Breast epithelium (tissue), 4 donors: ENCODE results near the gene TOX3. TPM values are rescaled to one million over a fixed set of nuclear protein-coding genes. Genes with fewer than 3 reads are reported as not detected.

Experiments
- DNase-seq, 2 donors: peaks; one replicate each; pipeline ENCODE4 v3.0.0-alpha.2; 2019; ENCODE audit warnings: low spot score in 2 of 2
- H3K27ac ChIP-seq, 2 donors: fragments of 200-600 bp; sonication (generic) in 1 of 2; one replicate each; pipeline ENCODE4 v1.5.1; 2016 to 2019; ENCODE audit warnings: mild to moderate bottlenecking in 1 of 2
- H3K27me3 ChIP-seq, 2 donors: fragments of 200-600 bp; sonication (generic) in 1 of 2; one replicate each; pipeline versions ENCODE4 v1.5.1 to v1.6.0; 2017 to 2019; ENCODE audit warnings: control low read depth in 1 of 2, mild to moderate bottlenecking in 1 of 2
- H3K36me3 ChIP-seq: fragments of 200-600 bp; one replicate; pipeline ENCODE4 v1.5.1; 2019
- H3K4me1 ChIP-seq, 2 donors: fragments of 200-600 bp; sonication (generic); one replicate each; pipeline ENCODE4 v1.5.1; 2016 to 2019; ENCODE audit warnings: control low read depth in 1 of 2
- H3K4me3 ChIP-seq, 3 donors: fragments of 200-600 bp; sonication (generic); 1 replicate in 2 of 3; 2 replicates in 1 of 3; pipeline ENCODE4 v1.5.1; 2016 to 2019; ENCODE audit warnings: mild to moderate bottlenecking in 3 of 3, moderate library complexity in 2 of 3
- H3K9me3 ChIP-seq, 2 donors: fragments of 200-600 bp; sonication (generic) in 1 of 2; one replicate each; pipeline ENCODE4 v1.5.1; 2016 to 2019; ENCODE audit warnings: control low read depth in 1 of 2
- CTCF ChIP-seq, 3 donors: fragments of 450-650 bp; IDR thresholded peaks; one replicate each; pipeline ENCODE4 v1.5.1; 2016 to 2017; ENCODE audit warnings: antibody characterized with exemption in 3 of 3, mild to moderate bottlenecking in 3 of 3, moderate library complexity in 3 of 3
- POLR2A ChIP-seq: fragments of 450-650 bp; IDR thresholded peaks from one replicate; pipeline ENCODE4 v1.6.1; 2016; ENCODE audit warnings: antibody characterized with exemption, mild to moderate bottlenecking, moderate library complexity
- POLR2AphosphoS5 ChIP-seq, 3 donors: sonication (generic); formaldehyde crosslinking; IDR thresholded peaks; one replicate each; pipeline ENCODE4 v1.6.1; 2017; ENCODE audit warnings: antibody characterized with exemption in 3 of 3
- intact Hi-C: fragments of 100-400 bp; cut with DNase I; formaldehyde crosslinking; loops from one replicate; pipeline ENCODE4 v1.15.1; 2023; ENCODE audit warnings: low total_unique reads
- total RNA-seq, 3 donors: library from RNA; depleted of rRNA; stranded (reverse); fragments of >200 nt; gene quantifications; one replicate each; pipeline ENCODE4 v1.1.0, GENCODE V29; 2016

TOX3 gene
- total RNA-seq, 3 donors from 2014 or later, result 6.9 to 9.2 TPM; not detected in 1

DNA sequence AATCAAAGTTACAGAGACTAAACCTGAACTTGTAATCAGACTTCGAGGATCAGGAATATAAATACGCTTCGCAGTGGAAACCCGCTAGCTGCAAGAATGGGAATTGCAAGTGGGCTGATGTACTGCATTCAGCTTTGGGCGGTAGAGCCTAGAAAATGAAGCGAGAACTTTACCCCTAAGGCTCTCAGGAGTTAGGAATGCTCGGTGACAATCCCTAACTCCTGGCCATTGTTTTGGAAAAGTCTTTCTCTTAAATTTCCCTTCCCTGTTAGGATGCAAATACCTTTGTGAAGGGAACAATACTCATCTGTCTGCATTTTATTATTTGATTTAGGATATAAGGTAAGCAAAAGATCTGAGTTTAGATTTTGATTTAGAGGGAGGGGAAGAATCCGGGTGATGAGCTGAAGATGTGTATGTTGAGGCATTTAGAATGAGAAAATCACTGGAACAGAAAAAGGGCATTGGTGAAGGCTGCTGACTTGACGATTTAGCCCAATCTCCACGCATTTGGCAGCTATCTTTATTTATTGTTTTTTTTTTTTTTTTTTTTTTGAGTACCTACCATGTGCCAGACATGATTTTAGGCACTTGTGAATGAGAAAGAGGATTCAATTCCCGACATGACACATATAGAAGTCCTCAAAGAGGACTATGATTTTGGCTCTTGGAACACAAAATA is 2.2 kb upstream of the TOX3 start:
- Histone ChIP-seq H3K27ac (no peak overlapping the region), H3K4me1 (peaks cover 0 to 4% of the 10 kb centered on the region in 2 donors), H3K9me3 (no peaks in the 10 kb centered on the region), H3K27me3 (peaks cover 0 to 15% of the 10 kb centered on the region in 2 donors), H3K4me3 (no peak overlapping the region), H3K36me3 (no peaks in the 10 kb centered on the region)
- DNase-seq, result no peak
- TF ChIP-seq POLR2AphosphoS5 (IDR thresholded peaks at IDR 0.05) (no peak), POLR2A (no peak), CTCF (IDR thresholded peaks at IDR 0.05) (no peak)
- intact Hi-C loops, result no loop called here

DNA sequence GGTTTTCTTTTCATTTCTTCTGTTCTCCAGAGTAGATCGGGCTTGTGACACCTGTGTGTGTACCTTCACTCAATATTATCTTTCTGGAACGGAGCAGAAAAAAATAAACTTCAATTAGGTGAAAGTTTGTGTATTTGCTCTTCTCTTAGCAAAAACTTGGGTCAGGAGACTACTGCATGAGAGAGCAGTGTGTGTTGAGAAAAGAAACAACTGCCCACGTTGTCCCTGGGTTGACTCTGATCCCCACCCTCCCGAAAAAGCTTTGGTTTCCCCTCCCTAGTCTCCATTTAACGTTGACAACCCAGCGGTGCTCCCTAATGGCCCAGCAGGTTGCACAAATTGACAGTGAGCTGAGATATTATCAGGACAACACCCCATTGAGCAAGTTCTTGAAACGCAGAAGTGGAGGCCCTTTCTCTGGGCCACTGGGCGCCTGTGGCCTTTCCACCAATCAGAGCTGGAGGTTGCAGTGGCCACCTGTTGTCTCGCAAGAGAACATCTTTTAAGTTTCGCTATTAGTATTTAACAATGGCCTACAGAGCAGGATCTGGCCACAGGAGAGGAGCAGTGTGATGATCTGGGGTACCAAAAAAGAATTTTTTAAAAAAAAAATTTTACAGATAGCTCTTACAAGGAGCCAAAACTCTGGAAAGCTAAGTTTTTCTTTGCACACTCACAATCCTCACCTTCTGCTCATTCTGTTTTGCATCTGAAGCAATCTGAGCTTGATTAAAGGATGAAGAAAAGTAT is 1.5 kb upstream of the TOX3 start:
- no peak for TF ChIP-seq POLR2AphosphoS5 (IDR thresholded peaks at IDR 0.05)
- no peak for TF ChIP-seq CTCF (IDR thresholded peaks at IDR 0.05)
- TF ChIP-seq POLR2A, result no peak
- intact Hi-C loops, result no loop called here
- H3K4me3 ChIP-seq, result no peak overlapping the region
- no peak for DNase-seq
- H3K4me1 ChIP-seq, result peaks cover 0 to 4% of the 10 kb centered on the region in 2 donors
- no peaks in the 10 kb centered on the region for H3K9me3 ChIP-seq
- peaks cover 0 to 22% of the 10 kb centered on the region in 2 donors for H3K27me3 ChIP-seq
- peak overlapping the region in 1 of 2 donors; percentile 11 for H3K27ac ChIP-seq
- H3K36me3 ChIP-seq, result no peaks in the 10 kb centered on the region

- TF ChIP-seq CTCF (IDR thresholded peaks at IDR 0.05) (no peak), POLR2AphosphoS5 (IDR thresholded peaks at IDR 0.05) (no peak), POLR2A (no peak)
- DNase-seq, result no peak
- Histone ChIP-seq H3K27ac (peak overlapping the region; percentile 52 to 75), H3K36me3 (no peaks in the 10 kb centered on the region), H3K4me1 (peaks cover 0 to 4% of the 10 kb centered on the region in 2 donors), H3K4me3 (peak overlapping the region in 1 of 3 donors; percentile 71), H3K27me3 (peaks cover 0 to 22% of the 10 kb centered on the region in 2 donors), H3K9me3 (no peaks in the 10 kb centered on the region)
- intact Hi-C loops, result no loop called here
Measured at GRCh38 chr16:52547834-52548215, 882 bp upstream of the TOX3 start.

- H3K4me1 ChIP-seq, result peaks cover 0 to 4% of the 10 kb centered on the region in 2 donors
- H3K36me3 ChIP-seq, result no peaks in the 10 kb centered on the region
- DNase-seq, result no peak
- H3K27me3 ChIP-seq, result peaks cover 0 to 22% of the 10 kb centered on the region in 2 donors
- peak overlapping the region; percentile 21 to 71 (median 64) for H3K4me3 ChIP-seq
- peak overlapping the region in 1 of 2 donors; percentile 59 for H3K27ac ChIP-seq
- intact Hi-C loops, result no loop called here
- no peaks in the 10 kb centered on the region for H3K9me3 ChIP-seq
- TF ChIP-seq POLR2A, result no peak
- TF ChIP-seq CTCF (IDR thresholded peaks at IDR 0.05), result no peak
- TF ChIP-seq POLR2AphosphoS5 (IDR thresholded peaks at IDR 0.05), result no peak
Measured at GRCh38 chr16:52546291-52547003, 496 bp downstream of the TOX3 start.
